Fibroblast of lung (primary cell): Measurements from ENCODE around the gene CD276.

Experiments
- EZH2 ChIP-seq: IDR thresholded peaks from 2 replicates; pipeline ENCODE4 v1.5.1; 2012; ENCODE audit warnings: low read length, control low read depth, mild to moderate bottlenecking; ENCODE audit errors: missing control alignments
- TF ChIP-seq, protein P1 (sequence below), 2 donors: IDR thresholded peaks in 1 of 2; conservative IDR thresholded peaks in 1 of 2; 1 replicate in 1 of 2; 2 replicates in 1 of 2; pipeline ENCODE4 v1.5.1; 2011 to 2012; ENCODE audit warnings: low read length in 2 of 2, control low read depth in 1 of 2, inconsistent platforms in 1 of 2, low read depth in 1 of 2, mild to moderate bottlenecking in 1 of 2

- TF ChIP-seq, protein P1, sequence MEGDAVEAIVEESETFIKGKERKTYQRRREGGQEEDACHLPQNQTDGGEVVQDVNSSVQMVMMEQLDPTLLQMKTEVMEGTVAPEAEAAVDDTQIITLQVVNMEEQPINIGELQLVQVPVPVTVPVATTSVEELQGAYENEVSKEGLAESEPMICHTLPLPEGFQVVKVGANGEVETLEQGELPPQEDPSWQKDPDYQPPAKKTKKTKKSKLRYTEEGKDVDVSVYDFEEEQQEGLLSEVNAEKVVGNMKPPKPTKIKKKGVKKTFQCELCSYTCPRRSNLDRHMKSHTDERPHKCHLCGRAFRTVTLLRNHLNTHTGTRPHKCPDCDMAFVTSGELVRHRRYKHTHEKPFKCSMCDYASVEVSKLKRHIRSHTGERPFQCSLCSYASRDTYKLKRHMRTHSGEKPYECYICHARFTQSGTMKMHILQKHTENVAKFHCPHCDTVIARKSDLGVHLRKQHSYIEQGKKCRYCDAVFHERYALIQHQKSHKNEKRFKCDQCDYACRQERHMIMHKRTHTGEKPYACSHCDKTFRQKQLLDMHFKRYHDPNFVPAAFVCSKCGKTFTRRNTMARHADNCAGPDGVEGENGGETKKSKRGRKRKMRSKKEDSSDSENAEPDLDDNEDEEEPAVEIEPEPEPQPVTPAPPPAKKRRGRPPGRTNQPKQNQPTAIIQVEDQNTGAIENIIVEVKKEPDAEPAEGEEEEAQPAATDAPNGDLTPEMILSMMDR (conservative IDR thresholded peaks at IDR 0.05 in 1 of 2, IDR thresholded peaks at IDR 0.05 in 1 of 2; ENCODE audit: low read depth in 1 of 2, low read length in 2 of 2) = no peak
- TF ChIP-seq EZH2 = no peak
Measured at GRCh38 chr15:73683777-73684580, at the start of gene CD276.
